ENCODE results near the gene KIF27.
A peak's percentile ranks its signal among the peaks of the same experiment; 100 is the strongest.
"Not testable (repeated sequence)": the region's sequence is repeated elsewhere in the genome, so short reads cannot be mapped to it uniquely, and the experiment has no call there.

Gene KIF27

DNA sequence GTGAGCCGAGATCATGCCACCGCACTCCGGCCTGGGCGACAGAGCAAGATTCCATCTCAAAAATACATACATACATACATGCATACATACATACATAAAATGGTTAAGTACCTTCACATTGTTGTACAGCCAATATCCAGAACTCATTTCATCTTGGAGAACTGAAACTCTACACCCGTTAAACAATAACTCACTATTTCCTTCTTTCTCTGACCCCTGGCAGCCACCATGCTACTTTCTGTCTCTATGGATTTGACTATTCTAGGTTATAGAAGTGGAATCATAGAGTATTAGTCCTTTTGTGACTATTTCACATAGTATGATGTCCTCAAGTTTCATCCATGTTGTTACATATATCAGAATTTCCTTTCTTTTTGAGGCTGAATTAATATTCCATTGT lies 9.6 kb upstream of the KIF27 start:
- no peak for DNase-seq

DNA sequence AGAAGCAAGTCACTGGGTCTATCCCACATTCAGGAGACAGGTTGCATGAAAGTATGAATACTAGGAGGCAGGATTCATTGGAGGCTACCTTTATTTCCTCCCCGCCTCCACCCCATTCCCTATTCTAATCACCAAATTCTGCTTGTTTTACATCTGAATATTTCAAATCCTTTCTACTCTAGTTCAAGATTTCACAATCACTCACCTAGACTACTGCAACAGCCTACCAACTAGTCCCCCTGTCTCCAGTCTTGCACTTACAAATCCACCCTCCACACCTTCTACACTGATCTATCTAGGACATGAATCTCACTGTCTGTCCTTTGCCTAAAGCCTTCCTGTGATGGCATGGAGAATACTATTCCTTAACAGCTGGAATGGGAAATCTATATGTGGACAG lies 6.4 kb upstream of the KIF27 start:
- no peak for DNase-seq

GRCh38 chr9:83920469-83920926 lies 734 bp downstream of the KIF27 start:
- no peak for DNase-seq

DNA sequence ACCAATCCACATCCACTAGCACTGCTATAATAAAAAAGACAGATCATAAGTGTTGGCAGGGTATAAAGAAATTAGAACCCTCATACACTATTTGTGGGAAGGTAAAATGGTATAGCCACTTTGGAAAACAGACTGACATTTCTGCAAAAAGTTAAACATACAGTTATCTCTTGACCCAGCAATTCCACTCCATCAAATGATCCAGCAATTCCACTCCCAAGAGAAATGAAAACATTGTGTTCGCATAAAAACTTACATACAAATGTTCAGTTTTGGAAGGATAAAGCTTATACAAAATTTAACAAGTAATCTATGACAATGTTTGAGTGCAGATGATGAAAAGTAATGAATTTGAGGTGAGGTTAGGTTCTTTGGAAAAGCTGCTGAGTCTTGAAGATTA lies 2.1 kb downstream of the KIF27 start:
- DNase-seq: no peak

- peak; percentile 15 to 22 for DNase-seq
These were observed 9.0 kb downstream of the KIF27 start for GRCh38 chr9:83912194-83912593.

DNA sequence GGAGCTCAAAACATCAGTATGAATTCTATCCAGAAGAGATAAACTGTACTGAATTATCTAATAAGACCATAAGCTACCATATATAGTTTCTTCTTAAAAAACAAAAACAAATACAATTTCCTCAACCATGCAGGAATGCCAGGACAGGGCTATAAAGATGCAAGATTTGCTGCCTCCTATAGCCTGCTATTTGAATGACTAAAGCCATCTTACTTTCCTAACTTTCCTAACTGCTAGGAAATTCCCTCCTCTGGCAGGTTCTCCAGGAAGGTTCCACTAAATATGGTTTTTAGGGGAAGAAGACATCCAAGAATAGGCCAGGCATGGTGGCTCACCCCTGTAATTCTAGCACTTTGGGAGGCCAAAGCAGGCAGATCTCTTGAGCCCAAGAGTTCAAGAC lies 15.1 kb downstream of the KIF27 start:
- DNase-seq: no peak

- DNase-seq: not testable (repeated sequence)
These were observed 20.6 kb downstream of the KIF27 start for GRCh38 chr9:83900615-83901014.

- DNase-seq: not testable (repeated sequence)
These were observed 26.9 kb downstream of the KIF27 start for GRCh38 chr9:83894301-83894700.

GRCh38 chr9:83886498-83886897 lies 34.7 kb downstream of the KIF27 start:
- DNase-seq: not testable (repeated sequence)

DNA sequence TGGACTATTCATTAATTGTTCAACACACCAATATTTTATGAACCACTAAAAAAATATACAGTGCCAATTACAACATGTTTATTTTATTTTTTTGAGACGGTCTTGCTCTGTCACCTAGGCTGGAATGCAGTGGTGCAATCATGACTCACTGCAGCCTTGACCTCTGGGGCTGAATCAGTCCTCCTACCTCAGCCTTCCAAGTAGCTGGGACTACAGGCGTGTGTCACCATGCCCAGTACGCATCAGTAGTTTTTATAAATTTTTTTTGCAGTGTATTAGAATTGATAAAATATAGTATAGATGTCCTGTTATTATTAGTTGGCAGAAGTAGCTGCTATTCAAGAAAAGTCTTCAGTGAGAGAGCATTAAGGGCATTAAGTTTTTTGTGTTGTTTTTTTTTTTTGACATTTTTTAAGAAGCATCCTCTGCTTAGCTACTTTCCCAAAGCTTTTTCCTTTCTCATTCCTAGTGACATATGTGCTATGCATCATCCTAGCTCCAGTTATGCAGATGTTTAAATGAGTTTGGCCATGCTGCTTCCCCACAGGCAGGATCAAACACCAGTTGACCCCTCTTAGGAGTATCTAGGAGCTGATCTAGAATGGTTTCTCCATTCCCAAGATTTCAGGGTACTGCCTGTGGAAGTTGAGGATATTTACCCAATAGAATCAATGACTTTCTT lies 35.5 kb downstream of the KIF27 start:
- not testable (repeated sequence) for DNase-seq

- not testable (repeated sequence) for DNase-seq
These were observed 39.4 kb downstream of the KIF27 start for GRCh38 chr9:83881687-83882408.

GRCh38 chr9:83875559-83875958 lies 45.7 kb downstream of the KIF27 start:
- DNase-seq: not testable (repeated sequence)

- peak in 1 of 2 donors; percentile 10 for DNase-seq
These were observed 71.3 kb downstream of the KIF27 start for GRCh38 chr9:83849895-83850294.

DNA sequence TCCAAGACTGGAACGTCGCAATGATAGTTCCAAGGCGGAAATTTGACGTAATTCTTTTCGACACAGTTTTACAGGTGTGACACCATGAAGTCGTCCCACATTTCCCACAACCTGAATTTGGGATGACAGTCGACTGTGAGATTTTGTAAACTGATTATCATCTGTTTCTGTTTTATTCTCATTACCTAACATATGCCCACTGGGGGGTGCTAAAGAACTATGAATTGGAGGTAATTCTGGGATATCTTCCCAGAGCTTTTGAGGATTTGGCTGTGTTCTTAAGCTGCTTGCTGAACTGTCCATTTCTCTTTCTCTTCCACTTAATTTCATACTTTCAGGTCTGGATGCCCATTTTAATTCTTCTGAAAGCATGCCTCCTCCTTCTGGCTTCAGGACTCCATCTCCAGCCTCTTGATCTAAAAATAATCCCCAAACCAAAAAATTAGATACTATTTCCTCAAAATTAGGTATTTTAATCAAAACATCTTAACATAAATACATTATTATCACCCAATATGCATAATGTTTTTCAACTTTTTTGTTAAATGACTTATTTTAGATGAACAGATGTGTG lies 84.1 kb downstream of the KIF27 start:
- DNase-seq: not testable (repeated sequence)

DNA sequence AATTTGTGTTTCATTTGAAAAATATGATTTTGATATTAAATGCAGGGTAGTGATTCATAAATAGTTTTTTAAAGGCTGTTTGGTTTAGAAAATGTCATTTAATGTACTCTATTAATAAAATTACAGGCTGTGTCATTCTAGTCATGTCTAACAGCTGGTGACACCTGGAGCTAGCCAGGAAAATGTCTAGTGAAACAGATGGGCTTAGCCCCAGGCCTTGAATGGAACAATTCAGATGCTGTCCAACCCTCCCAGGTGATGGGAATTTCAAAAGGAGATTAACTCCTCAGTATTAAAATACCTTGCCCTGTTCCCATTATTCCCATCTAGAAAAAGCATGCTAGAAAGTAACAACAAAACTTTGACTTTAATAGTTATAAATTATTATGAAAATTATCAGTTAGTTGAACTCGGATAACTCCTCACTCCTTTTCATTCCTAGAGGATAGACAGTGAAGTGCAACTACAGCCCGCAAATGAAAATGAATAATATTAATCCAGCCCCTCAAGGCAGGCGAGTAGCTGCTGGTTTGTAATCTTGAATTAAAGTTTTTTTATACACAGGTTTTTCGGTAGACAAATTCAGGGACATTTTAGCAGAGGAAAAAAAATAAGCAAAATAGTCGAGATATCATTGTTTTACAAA lies 90.7 kb downstream of the KIF27 start:
- DNase-seq: not testable (repeated sequence)

DNA sequence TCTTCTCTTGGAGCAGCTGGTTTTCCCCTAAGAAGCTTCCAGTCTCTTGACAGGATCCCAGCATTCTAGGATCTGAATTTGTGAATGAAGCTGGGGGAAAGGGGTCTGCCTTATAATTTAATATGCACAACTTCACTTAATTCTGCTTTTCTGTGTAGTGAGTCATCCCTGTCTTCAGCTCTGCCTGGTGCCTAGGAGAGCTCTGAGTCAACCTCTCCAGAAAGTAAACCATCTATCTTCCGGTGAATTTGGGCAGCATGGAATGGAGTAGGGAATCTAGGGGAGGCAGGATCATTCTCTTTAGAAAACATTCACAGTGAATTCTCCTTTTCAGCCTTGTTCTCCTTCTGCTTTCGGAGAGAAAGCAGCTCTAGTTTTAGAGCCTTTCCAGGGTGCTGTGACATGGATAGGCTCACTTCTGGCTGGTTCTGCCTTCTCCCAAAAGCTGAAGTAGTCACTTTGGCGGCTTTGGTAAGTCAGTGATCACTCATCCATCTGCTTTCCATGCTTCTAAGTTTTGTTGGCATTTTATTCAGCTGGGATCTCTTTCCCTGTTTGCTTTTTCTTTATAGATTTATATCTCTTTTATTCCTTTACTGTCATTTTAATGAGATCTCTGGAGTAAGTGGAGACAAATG lies 96.1 kb downstream of the KIF27 start:
- DNase-seq: not testable (repeated sequence)

DNA sequence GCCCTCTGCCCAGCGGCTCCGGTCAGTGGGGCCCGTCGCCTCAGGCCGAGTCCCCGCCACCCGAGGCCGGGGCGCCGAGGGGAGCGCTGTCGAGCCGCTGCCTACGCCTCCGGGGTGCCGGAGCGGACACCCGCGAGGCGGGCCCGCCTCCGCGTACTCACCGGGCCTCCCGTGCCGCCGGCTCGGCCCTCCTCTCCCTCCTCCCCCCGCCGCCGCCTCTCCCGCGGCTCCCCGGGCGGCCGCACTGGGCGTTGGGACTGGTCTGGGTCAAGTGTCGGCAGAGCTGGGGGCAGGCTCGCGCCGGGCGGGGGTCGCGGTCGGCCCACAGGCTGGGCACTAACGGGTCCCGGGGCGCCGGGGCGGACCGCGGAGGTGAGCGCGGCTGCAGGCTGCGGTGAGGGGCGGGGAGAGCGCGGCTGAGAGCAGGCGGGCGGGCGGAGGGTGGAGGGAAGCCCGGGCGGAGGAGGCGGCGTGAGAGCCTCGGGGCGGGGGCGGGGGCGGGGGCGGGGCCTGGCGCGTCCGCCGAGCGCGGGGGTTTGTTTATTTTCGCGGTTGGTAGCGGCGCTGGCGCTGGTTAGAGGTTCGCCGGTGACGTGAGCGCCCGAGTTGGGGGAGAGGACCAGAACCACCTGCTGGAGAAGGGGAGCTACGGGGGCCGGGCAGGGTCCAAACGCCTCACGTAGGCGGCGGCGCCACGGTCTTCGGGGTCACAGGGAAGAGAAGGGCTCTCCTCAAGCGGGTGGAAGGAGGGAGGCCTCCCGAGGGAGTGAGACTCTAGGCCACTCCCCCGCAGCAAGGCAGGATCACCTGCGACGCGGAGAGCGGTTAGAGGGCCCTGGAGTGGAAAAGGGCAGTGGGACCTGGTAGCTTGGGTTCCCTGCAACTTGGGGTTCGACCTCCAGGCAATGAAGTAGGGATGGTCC lies 103.6 kb downstream of the KIF27 start, which contains the start of gene GKAP1:
Gene GKAP1, minus strand, starts transcription at position 414 of the 923 bp plus-strand sequence. CDS start 11,252 bp downstream, outside the sequence.
- peak; percentile 19 to 35 for DNase-seq

DNA sequence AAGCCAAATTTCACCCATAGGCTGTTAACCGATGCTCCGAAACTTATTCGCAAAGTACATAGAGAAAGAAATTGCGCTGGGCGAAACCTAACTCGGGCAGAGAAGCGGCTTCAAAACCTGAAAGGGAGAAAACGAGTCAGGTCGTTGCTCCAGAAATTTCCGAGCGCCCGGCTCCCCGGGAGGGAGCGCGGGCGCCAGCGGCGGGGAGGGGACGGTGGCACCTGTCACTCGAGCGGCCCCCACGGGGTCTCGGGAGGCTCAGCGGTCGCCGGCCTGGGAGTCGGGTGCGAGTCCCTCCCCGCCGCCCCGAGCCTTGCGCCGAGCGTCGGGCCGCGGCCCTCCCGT lies 104.2 kb downstream of the KIF27 start:
- DNase-seq: not testable (repeated sequence)

- DNase-seq: not testable (repeated sequence)
These were observed 106.1 kb downstream of the KIF27 start for GRCh38 chr9:83815120-83815519.

GRCh38 chr9:83809213-83809612 lies 112.0 kb downstream of the KIF27 start:
- DNase-seq: not testable (repeated sequence)

DNA sequence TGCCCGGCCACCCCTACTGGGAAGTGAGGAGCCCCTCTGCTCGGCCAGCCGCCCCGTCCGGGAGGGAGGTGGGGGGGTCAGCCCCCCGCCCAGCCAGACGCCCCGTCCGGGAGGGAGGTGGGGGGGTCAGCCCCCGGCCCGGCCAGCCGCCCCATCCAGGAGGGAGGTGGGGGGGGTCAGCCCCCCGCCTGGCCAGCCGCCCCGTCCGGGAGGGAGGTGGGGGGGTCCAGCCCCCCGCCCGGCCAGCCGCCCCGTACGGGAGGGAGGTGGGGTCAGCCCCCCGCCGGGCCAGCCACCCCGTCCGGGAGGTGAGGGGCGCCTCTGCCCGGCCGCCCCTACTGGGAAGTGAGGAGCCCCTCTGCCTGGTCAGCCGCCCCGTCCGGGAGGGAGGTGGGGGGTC lies 116.8 kb downstream of the KIF27 start:
- not testable (repeated sequence) for DNase-seq

DNA sequence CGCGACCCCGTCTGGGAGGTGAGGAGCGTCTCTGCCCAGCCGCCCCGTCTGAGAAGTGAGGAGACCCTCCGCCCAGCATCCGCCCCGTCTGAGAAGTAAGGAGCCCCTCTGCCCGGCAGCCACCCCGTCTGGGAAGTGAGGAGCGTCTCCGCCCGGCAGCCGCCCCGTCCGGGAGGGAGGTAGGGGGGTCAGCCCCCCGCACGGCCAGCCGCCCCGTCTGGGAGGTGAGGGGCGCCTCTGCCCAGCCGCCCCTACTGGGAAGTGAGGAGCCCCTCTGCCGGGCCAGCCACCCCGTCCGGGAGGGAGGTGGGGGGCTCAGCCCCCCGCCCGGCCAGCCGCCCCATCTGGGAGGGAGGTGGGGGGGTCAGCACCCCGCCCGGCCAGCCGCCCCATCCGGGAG lies 117.3 kb downstream of the KIF27 start:
- DNase-seq: not testable (repeated sequence)

Measured in inflammatory macrophage treated with lipopolysaccharide for 1 hour (primary cell).